Liver (tissue), 9 donors: ENCODE data around the gene STK17B. TPM values are rescaled to one million over a fixed set of nuclear protein-coding genes. Genes with fewer than 3 reads are reported as not detected.

Source experiments
- DNase-seq: peaks from one replicate; pipeline ENCODE4 v3.0.0-alpha.2; 2017; ENCODE audit warnings: low spot score
- H3K27ac ChIP-seq, 2 donors: one replicate each; pipeline ENCODE4 v1.7.0; 2013; ENCODE audit warnings: inconsistent platforms in 2 of 2, low read length in 2 of 2, control low read depth in 1 of 2, low read depth in 1 of 2, mild to moderate bottlenecking in 1 of 2
- H3K27me3 ChIP-seq, 4 donors: one replicate each; pipeline versions ENCODE4 v1.6.1 to v1.7.0; 2013; ENCODE audit warnings: low read length in 3 of 4, inconsistent platforms in 1 of 4, mild to moderate bottlenecking in 1 of 4, moderate library complexity in 1 of 4; ENCODE audit not compliant: control insufficient read depth in 4 of 4, insufficient read depth in 4 of 4
- H3K36me3 ChIP-seq, 4 donors: one replicate each; pipeline versions ENCODE4 v1.6.1 to v1.7.0; 2013; ENCODE audit warnings: low read length in 3 of 4, mild to moderate bottlenecking in 3 of 4, low read depth in 1 of 4, moderate library complexity in 1 of 4; ENCODE audit not compliant: control insufficient read depth in 4 of 4, insufficient read depth in 3 of 4
- H3K4me1 ChIP-seq, 4 donors: one replicate each; pipeline versions ENCODE4 v1.6.1 to v1.7.0; 2013; ENCODE audit warnings: low read length in 3 of 4, mild to moderate bottlenecking in 3 of 4, moderate library complexity in 1 of 4; ENCODE audit not compliant: control insufficient read depth in 4 of 4, insufficient read depth in 4 of 4
- H3K4me3 ChIP-seq, 3 donors: one replicate each; pipeline versions ENCODE4 v1.6.1 to v1.7.0; 2013; ENCODE audit warnings: low read length in 3 of 3, control low read depth in 1 of 3, low read depth in 1 of 3, mild to moderate bottlenecking in 1 of 3
- H3K9ac ChIP-seq, 2 donors: one replicate each; pipeline ENCODE4 v1.7.0; 2013; ENCODE audit warnings: low read length in 2 of 2, mild to moderate bottlenecking in 2 of 2, moderate library complexity in 2 of 2, control low read depth in 1 of 2, low read depth in 1 of 2
- H3K9me3 ChIP-seq, 4 donors: one replicate each; pipeline versions ENCODE4 v1.6.1 to v1.7.0; 2013; ENCODE audit warnings: low read length in 3 of 4; ENCODE audit not compliant: control insufficient read depth in 4 of 4
- FOXA1 ChIP-seq: IDR thresholded peaks from 2 replicates; pipeline ENCODE4 v1.6.1; 2016; ENCODE audit warnings: antibody characterized with exemption
- HNF4A ChIP-seq, 2 donors: conservative IDR thresholded peaks; 2 replicates each; pipeline ENCODE4 v1.6.1; 2016; ENCODE audit warnings: antibody characterized with exemption in 2 of 2, mild to moderate bottlenecking in 2 of 2
- HNF4G ChIP-seq: IDR thresholded peaks from 2 replicates; pipeline ENCODE4 v1.6.1; 2016; ENCODE audit warnings: antibody characterized with exemption
- JUND ChIP-seq, 2 donors: IDR thresholded peaks; 2 replicates each; pipeline ENCODE4 v1.6.1; 2016; ENCODE audit warnings: antibody characterized with exemption in 2 of 2
- NR2F2 ChIP-seq: IDR thresholded peaks from 2 replicates; pipeline ENCODE4 v1.6.1; 2016; ENCODE audit warnings: antibody characterized with exemption
- RAD21 ChIP-seq, 2 donors: IDR thresholded peaks; 2 replicates each; pipeline ENCODE4 v1.6.1; 2016; ENCODE audit warnings: antibody characterized with exemption in 2 of 2, mild to moderate bottlenecking in 2 of 2
- RXRA ChIP-seq, 2 donors: IDR thresholded peaks; 2 replicates each; pipeline ENCODE4 v1.6.1; 2017 to 2018; ENCODE audit warnings: antibody characterized with exemption in 2 of 2, mild to moderate bottlenecking in 1 of 2
- SP1 ChIP-seq: IDR thresholded peaks from 2 replicates; pipeline ENCODE4 v1.6.1; 2018; ENCODE audit warnings: antibody characterized with exemption, mild to moderate bottlenecking
- TAF1 ChIP-seq: conservative IDR thresholded peaks from 2 replicates; pipeline ENCODE4 v1.6.1; 2016; ENCODE audit warnings: antibody characterized with exemption, mild to moderate bottlenecking
- YY1 ChIP-seq: IDR thresholded peaks from 2 replicates; pipeline ENCODE4 v1.6.1; 2016; ENCODE audit warnings: antibody characterized with exemption, mild to moderate bottlenecking
- WGBS: extraction: QIAGEN DNeasy Blood & Tissue Kit; methylation state at CpG from one replicate; pipeline ENCODE4 v1.1.7; 2013; 5-methylcytosine and 5-hydroxymethylcytosine counted together
- polyA plus RNA-seq, 2 donors: library from polyadenylated mRNA; stranded (reverse) in 1 of 2; unstranded in 1 of 2; fragments of 200-250 nt in 1 of 2; fragments of >200 nt in 1 of 2; fragmentation: Nextera tagmentation in 1 of 2; extraction: Ambion mirVana in 1 of 2; gene quantifications; one replicate each; pipeline versions ENCODE4 v1.2.1 to v1.2.3, GENCODE V29; 2013 to 2015
- total RNA-seq, 2 donors: library from RNA; depleted of rRNA; stranded (reverse); fragments of >200 nt; gene quantifications; one replicate each; pipeline ENCODE4 v1.2.3, GENCODE V29; 2014
- TF ChIP-seq, protein P1 (sequence below): fragments of 150-350 bp; IDR thresholded peaks from 2 replicates; pipeline ENCODE4 v1.5.1; 2017; ENCODE audit warnings: improper control_type of control experiment, low read depth, low read length; ENCODE audit not compliant: missing input control
- TF ChIP-seq, protein P2 (sequence below): IDR thresholded peaks from 2 replicates; pipeline ENCODE4 v1.6.1; 2016; ENCODE audit warnings: antibody characterized with exemption, mild to moderate bottlenecking
- TF ChIP-seq, protein P3 (sequence below): IDR thresholded peaks from 2 replicates; pipeline ENCODE4 v1.6.1; 2016; ENCODE audit warnings: antibody characterized with exemption
- donor health status: healthy.
- donor health status: healthy.
- donor health status: healthy.
- donor health status: healthy.
- donor health status: healthy.

STK17B gene
- total and polyA plus RNA-seq, 4 donors = 1.0 to 21.8 (median 4.6) TPM

DNA sequence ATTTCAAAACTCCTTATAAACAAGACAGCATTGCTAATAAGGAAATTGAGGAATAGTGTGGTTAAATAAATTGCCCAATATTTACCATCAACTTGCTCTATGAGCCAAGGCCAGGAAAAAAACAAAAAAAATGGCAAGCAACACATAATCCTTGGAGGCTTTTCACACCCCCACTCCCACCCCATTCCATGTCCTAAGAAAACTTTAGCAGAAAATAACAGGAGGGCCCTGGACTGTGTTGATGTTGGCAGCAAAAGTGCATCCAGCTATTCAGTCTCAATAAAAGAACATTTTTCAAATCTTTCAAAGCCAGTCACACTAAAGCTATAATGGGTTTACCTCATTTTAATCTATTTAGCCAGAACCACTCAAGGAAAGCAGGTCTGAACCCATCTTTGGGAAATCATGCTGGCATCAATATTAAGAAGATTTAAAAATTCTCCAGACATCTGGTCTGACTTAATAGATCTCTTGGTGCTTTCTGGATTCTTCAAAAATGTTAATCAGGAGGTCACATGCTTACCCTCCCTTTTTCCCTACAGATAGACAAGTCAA lies 34.6 kb upstream of the STK17B start:
- Histone ChIP-seq H3K9ac (no peak overlapping the region), H3K4me3 (no peak overlapping the region), H3K27ac (no peak overlapping the region), H3K4me1 (no peaks in the 10 kb centered on the region), H3K27me3 (no peaks in the 10 kb centered on the region), H3K36me3 (no peaks in the 10 kb centered on the region), H3K9me3 (no peaks in the 10 kb centered on the region)
- DNase-seq = no peak
- TF ChIP-seq, protein P1, sequence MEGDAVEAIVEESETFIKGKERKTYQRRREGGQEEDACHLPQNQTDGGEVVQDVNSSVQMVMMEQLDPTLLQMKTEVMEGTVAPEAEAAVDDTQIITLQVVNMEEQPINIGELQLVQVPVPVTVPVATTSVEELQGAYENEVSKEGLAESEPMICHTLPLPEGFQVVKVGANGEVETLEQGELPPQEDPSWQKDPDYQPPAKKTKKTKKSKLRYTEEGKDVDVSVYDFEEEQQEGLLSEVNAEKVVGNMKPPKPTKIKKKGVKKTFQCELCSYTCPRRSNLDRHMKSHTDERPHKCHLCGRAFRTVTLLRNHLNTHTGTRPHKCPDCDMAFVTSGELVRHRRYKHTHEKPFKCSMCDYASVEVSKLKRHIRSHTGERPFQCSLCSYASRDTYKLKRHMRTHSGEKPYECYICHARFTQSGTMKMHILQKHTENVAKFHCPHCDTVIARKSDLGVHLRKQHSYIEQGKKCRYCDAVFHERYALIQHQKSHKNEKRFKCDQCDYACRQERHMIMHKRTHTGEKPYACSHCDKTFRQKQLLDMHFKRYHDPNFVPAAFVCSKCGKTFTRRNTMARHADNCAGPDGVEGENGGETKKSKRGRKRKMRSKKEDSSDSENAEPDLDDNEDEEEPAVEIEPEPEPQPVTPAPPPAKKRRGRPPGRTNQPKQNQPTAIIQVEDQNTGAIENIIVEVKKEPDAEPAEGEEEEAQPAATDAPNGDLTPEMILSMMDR = no peak
- TF ChIP-seq, protein P2, sequence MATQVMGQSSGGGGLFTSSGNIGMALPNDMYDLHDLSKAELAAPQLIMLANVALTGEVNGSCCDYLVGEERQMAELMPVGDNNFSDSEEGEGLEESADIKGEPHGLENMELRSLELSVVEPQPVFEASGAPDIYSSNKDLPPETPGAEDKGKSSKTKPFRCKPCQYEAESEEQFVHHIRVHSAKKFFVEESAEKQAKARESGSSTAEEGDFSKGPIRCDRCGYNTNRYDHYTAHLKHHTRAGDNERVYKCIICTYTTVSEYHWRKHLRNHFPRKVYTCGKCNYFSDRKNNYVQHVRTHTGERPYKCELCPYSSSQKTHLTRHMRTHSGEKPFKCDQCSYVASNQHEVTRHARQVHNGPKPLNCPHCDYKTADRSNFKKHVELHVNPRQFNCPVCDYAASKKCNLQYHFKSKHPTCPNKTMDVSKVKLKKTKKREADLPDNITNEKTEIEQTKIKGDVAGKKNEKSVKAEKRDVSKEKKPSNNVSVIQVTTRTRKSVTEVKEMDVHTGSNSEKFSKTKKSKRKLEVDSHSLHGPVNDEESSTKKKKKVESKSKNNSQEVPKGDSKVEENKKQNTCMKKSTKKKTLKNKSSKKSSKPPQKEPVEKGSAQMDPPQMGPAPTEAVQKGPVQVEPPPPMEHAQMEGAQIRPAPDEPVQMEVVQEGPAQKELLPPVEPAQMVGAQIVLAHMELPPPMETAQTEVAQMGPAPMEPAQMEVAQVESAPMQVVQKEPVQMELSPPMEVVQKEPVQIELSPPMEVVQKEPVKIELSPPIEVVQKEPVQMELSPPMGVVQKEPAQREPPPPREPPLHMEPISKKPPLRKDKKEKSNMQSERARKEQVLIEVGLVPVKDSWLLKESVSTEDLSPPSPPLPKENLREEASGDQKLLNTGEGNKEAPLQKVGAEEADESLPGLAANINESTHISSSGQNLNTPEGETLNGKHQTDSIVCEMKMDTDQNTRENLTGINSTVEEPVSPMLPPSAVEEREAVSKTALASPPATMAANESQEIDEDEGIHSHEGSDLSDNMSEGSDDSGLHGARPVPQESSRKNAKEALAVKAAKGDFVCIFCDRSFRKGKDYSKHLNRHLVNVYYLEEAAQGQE = no peak
- TF ChIP-seq FOXA1 = no peak
- TF ChIP-seq NR2F2 = no peak
- no peak for TF ChIP-seq TAF1
- TF ChIP-seq YY1 = no peak
- TF ChIP-seq SP1 = no peak
- TF ChIP-seq RAD21 (IDR thresholded peaks at IDR 0.05) = no peak
- TF ChIP-seq JUND (IDR thresholded peaks at IDR 0.05) = no peak

DNA sequence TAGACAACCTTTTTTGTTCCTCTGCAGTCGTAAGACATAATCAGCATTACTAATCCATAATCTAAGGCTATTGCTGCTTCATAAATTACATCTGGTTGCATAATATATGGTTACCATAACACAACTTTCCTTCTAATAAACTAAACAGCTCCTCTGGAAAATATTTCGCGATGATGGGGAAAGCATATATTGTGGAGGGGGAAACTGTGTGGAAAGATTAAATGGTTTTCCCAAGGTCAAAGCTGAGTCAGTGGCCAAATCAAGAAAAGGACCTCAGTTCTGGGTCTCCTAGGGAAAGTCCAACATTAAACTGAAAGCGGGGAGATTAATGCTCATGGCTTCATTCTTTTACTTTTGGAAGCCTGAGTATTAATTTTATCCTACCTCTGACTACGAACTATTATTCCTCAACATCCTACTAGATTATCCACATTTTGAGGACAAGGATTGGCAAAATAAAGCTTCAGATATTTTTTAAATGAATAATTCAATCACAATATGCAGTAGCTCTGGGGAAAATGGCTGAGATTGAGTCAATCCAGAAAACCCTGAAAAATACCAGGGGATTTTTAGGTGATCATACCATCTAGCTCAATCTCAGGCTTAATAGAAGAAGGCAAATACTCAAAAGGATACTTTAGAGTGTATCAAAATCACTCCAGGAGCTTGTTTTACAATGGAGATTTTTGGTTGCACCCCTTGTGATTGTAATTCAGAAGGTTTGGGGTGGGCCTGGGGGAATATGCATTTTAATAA lies 33.8 kb upstream of the STK17B start:
- Histone ChIP-seq H3K9me3 (no peaks in the 10 kb centered on the region), H3K27me3 (no peaks in the 10 kb centered on the region), H3K9ac (no peak overlapping the region), H3K36me3 (no peaks in the 10 kb centered on the region), H3K27ac (no peak overlapping the region), H3K4me3 (no peak overlapping the region), H3K4me1 (no peaks in the 10 kb centered on the region)
- 92% methylated on average over 5 of the region's 5 CpGs for WGBS
- DNase-seq = no peak
- TF ChIP-seq, protein P3, sequence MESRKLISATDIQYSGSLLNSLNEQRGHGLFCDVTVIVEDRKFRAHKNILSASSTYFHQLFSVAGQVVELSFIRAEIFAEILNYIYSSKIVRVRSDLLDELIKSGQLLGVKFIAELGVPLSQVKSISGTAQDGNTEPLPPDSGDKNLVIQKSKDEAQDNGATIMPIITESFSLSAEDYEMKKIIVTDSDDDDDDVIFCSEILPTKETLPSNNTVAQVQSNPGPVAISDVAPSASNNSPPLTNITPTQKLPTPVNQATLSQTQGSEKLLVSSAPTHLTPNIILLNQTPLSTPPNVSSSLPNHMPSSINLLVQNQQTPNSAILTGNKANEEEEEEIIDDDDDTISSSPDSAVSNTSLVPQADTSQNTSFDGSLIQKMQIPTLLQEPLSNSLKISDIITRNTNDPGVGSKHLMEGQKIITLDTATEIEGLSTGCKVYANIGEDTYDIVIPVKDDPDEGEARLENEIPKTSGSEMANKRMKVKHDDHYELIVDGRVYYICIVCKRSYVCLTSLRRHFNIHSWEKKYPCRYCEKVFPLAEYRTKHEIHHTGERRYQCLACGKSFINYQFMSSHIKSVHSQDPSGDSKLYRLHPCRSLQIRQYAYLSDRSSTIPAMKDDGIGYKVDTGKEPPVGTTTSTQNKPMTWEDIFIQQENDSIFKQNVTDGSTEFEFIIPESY = no peak
- TF ChIP-seq HNF4G (no peak), RXRA (IDR thresholded peaks at IDR 0.05) (no peak), FOXA1 (no peak), HNF4A (conservative IDR thresholded peaks at IDR 0.05) (no peak), JUND (IDR thresholded peaks at IDR 0.05) (no peak)
- TF ChIP-seq, protein P2 = no peak
